Tibial artery (tissue), 4 donors: ENCODE measurements around the gene PIM2.

Experiments
- DNase-seq, 2 donors: peaks; one replicate each; pipeline ENCODE4 v3.0.0-alpha.2; 2019
- H3K27ac ChIP-seq, 2 donors: fragments of 200-600 bp; sonication (generic) in 1 of 2; 1 replicate in 1 of 2; 2 replicates in 1 of 2; pipeline ENCODE4 v1.5.1; 2018 to 2019; ENCODE audit warnings: mild to moderate bottlenecking in 1 of 2
- H3K27me3 ChIP-seq, 2 donors: fragments of 200-600 bp; sonication (generic) in 1 of 2; one replicate each; pipeline versions ENCODE4 v1.5.1 to v1.6.0; 2016 to 2019
- H3K36me3 ChIP-seq, 3 donors: fragments of 200-600 bp; sonication (generic) in 2 of 3; one replicate each; pipeline ENCODE4 v1.5.1; 2016 to 2019; ENCODE audit warnings: mild to moderate bottlenecking in 2 of 3
- H3K4me1 ChIP-seq, 4 donors: fragments of 200-600 bp; sonication (generic) in 2 of 4; 1 replicate in 3 of 4; 2 replicates in 1 of 4; pipeline ENCODE4 v1.5.1; 2016 to 2019
- H3K4me3 ChIP-seq, 2 donors: fragments of 200-600 bp; sonication (generic) in 1 of 2; 1 replicate in 1 of 2; 2 replicates in 1 of 2; pipeline ENCODE4 v1.5.1; 2018 to 2019; ENCODE audit warnings: mild to moderate bottlenecking in 2 of 2
- H3K9me3 ChIP-seq, 3 donors: fragments of 200-600 bp; sonication (generic) in 1 of 3; one replicate each; pipeline ENCODE4 v1.5.1; 2016 to 2019
- intact Hi-C: fragments of 100-400 bp; cut with DNase I; formaldehyde crosslinking; loops from one replicate; pipeline ENCODE4 v1.15.0; 2023; ENCODE audit warnings: low total_unique reads
- TF ChIP-seq, protein P1 (sequence below), 2 experiments: fragments of 200-600 bp in 1 of 2; fragments of 450-650 bp in 1 of 2; IDR thresholded peaks; one replicate each; pipeline ENCODE4 v1.5.1; 2017 to 2019; ENCODE audit warnings: antibody characterized with exemption in 2 of 2, mild to moderate bottlenecking in 1 of 2, moderate library complexity in 1 of 2

PIM2 gene

DNA sequence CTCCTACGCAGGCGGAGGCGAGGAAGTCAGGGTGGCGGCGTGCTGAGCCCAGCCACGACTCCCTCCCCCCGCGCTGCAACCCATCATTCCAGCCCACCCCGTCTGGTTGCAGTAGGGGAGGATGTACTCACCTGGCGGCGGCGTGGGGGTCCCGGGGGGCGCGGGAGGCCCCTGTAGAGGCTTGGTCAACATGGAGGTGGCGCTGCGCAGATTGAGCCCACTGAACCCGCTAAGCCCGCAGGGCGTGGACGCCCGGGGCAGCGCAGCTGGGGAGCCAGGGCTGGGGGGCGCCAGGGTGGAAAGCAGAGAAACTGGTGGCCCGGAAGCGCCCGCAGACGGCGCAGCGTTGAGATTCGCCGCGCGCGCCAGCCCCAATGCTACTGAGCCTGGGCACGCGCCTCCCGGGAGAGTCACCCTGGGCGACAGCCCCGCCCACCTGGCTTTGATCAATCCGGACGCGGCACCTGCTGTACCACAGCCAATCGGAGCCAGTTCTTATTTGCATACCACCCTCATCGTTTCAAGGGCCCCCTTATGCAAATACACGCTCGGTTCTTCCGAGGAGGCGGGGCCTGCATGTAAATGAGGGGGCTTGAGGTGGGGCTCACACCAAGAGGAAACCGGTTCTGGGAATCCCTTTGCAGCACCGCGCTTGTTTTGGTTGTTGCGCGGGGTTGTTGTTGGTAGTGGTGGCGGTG is at the start of gene PIM2:
PIM2 (minus strand) TSS at position 382 of the 698 bp plus-strand sequence; CDS start at position 192, 190 bp downstream.
- Histone ChIP-seq H3K9me3 (no peaks in the 10 kb centered on the region), H3K27me3 (no peaks in the 10 kb centered on the region), H3K27ac (peak within 1 kb of the TSS; percentile 91 to 96), H3K36me3 (peaks cover 0 to 29% (median 15%) of the 10 kb centered on the region in 3 donors), H3K4me3 (peak within 1 kb of the TSS; percentile 67 to 74), H3K4me1 (peaks cover 0 to 26% (median 4%) of the 10 kb centered on the region in 4 donors)
- intact Hi-C loops: no loop called here
- TF ChIP-seq, protein P1, sequence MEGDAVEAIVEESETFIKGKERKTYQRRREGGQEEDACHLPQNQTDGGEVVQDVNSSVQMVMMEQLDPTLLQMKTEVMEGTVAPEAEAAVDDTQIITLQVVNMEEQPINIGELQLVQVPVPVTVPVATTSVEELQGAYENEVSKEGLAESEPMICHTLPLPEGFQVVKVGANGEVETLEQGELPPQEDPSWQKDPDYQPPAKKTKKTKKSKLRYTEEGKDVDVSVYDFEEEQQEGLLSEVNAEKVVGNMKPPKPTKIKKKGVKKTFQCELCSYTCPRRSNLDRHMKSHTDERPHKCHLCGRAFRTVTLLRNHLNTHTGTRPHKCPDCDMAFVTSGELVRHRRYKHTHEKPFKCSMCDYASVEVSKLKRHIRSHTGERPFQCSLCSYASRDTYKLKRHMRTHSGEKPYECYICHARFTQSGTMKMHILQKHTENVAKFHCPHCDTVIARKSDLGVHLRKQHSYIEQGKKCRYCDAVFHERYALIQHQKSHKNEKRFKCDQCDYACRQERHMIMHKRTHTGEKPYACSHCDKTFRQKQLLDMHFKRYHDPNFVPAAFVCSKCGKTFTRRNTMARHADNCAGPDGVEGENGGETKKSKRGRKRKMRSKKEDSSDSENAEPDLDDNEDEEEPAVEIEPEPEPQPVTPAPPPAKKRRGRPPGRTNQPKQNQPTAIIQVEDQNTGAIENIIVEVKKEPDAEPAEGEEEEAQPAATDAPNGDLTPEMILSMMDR (IDR thresholded peaks at IDR 0.05): no peak
- peak; percentile 89 to 95 for DNase-seq

DNA sequence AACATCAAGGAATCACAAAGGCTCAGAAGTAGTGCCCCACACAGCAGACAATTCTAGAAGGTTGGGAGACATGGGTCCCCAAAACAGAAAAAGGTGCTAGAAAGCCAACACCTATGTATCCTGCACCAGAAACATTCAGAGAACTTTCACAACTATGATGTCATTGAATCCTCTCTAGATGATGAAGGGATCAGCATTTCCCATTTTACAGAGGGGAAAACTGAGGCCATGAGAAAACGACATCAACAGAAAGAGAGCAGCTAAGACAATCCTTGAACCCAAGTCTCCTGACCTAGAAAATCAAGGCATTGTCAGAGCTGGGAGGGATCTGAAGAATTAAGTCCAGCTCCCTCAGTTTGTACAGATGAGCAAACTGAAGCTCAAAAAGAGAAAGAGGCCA is 49.6 kb upstream of the PIM2 start:
- Histone ChIP-seq H3K27ac (no peak overlapping the region), H3K27me3 (no peaks in the 10 kb centered on the region), H3K36me3 (peaks cover 0 to 4% (median 0%) of the 10 kb centered on the region in 3 donors), H3K4me1 (peaks cover 0 to 9% (median 2%) of the 10 kb centered on the region in 4 donors), H3K4me3 (no peak overlapping the region), H3K9me3 (no peaks in the 10 kb centered on the region)
- no peak for DNase-seq
- TF ChIP-seq, protein P1 (IDR thresholded peaks at IDR 0.05): no peak
- intact Hi-C loops: no loop called here

DNA sequence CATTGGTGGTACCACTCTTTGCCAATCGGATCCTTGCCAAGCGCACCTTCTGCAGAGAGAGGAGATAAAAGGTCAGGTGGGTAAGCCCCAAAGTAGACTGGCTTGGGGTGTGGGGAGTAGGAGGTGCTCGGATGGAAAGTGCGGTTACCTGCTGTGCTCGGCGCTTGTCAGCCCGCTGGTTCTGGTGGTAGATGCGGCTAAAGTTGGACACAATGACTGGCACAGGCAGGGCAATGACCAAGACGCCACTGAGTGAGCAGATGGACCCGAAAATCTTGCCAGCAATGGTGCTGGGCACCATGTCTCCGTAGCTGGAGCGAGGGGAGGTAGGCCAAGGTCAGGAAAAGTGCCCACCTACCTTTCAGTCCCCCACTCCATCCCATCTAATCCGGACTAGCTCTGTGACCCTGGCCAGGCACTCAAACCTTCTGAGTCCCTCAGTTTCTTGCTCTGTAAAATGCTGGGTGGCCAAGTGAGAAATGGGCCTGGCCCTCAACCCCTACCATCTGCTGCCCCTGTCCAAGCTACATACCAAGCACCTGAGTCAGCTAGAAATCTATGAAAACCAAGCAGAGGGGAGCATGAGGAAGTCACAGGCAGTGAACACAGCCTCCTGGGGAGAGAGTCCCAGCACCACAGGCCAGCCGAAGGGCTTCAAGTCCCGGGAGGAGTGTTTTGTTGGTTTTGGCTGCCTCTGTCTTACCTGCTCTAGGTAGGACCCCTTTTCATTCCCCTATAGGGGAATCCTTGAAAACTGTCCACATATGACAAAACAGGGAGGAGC is 48.2 kb upstream of the PIM2 start:
- TF ChIP-seq, protein P1 (IDR thresholded peaks at IDR 0.05): no peak
- H3K4me1 ChIP-seq: peaks cover 0 to 6% (median 0%) of the 10 kb centered on the region in 4 donors
- no peak overlapping the region for H3K4me3 ChIP-seq
- no peak for DNase-seq
- no peak overlapping the region for H3K27ac ChIP-seq
- intact Hi-C loops: no loop called here
- peaks cover 0 to 4% (median 0%) of the 10 kb centered on the region in 3 donors for H3K36me3 ChIP-seq
- H3K9me3 ChIP-seq: no peaks in the 10 kb centered on the region
- no peaks in the 10 kb centered on the region for H3K27me3 ChIP-seq

DNA sequence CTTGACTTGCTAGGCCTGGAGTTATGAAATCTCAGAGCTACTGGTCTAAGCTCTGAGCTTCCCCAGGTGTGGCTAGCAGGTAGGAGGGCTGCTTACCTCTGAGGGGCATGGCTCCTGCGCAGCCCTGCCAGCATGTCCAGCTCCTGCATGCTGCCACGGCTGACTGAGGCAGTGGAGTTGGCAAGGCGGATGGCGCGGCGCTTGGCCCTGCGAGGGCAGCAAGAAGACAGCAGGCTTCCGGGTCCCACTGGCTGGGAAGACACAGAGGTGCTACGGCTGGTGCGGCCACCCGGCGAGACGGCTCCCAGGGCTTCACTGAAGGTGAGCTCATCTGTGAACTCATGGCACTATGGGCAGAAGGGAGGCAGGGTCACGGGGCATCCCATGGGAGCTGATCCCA is 47.1 kb upstream of the PIM2 start:
- intact Hi-C loops: no loop called here

DNA sequence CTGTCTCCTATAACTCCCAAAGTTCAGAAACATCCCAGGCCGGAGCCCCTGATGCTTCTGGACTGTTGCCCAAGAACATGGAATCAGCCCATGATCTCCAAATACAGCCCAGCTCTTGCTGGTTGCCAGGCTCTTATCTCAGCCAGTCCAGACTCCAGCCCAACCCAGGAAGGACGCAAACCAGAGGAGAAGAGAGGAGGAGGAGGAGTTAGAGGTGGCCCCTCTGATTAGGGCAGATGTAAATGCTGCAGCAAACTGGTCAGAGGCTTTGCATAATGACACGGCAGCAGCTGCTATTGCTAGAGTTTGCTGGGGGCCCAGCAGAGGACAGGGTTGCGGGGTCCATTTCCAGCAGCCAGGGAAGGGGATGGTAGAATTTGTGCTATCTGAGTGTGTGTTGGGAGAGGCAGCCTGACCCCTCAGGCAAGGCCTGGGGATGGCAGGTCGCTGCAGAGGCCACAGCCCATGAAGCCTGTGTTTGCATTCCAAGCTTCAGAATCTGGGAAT is 42.8 kb upstream of the PIM2 start:
- Histone ChIP-seq H3K27me3 (no peaks in the 10 kb centered on the region), H3K27ac (no peak overlapping the region), H3K4me3 (no peak overlapping the region), H3K4me1 (peaks cover 0 to 5% (median 3%) of the 10 kb centered on the region in 4 donors), H3K36me3 (peaks cover 0 to 4% (median 0%) of the 10 kb centered on the region in 3 donors), H3K9me3 (no peaks in the 10 kb centered on the region)
- TF ChIP-seq, protein P1 (IDR thresholded peaks at IDR 0.05): no peak
- intact Hi-C loops: no loop called here
- DNase-seq: peak in 1 of 2 donors; percentile 29

More for the DNA sequence above, 47.1 kb upstream of the PIM2 start:
- Histone ChIP-seq H3K27me3 (no peaks in the 10 kb centered on the region), H3K9me3 (no peaks in the 10 kb centered on the region), H3K36me3 (peaks cover 0 to 4% (median 0%) of the 10 kb centered on the region in 3 donors), H3K4me3 (no peak overlapping the region), H3K4me1 (no peaks in the 10 kb centered on the region), H3K27ac (no peak overlapping the region)
- no peak for DNase-seq
- TF ChIP-seq, protein P1 (IDR thresholded peaks at IDR 0.05): no peak
